NCI-H526 (cell line): ENCODE measurements around the gene SPECC1.
"Not testable (repeated sequence)": the region's sequence is repeated elsewhere in the genome, so short reads cannot be mapped to it uniquely, and the experiment has no call there.

Source experiments
- DNase-seq, 2 experiments: peaks; one replicate each; lab custom pipeline; 2025; lab: John Stamatoyannopoulos, UW

The SPECC1 gene

DNA sequence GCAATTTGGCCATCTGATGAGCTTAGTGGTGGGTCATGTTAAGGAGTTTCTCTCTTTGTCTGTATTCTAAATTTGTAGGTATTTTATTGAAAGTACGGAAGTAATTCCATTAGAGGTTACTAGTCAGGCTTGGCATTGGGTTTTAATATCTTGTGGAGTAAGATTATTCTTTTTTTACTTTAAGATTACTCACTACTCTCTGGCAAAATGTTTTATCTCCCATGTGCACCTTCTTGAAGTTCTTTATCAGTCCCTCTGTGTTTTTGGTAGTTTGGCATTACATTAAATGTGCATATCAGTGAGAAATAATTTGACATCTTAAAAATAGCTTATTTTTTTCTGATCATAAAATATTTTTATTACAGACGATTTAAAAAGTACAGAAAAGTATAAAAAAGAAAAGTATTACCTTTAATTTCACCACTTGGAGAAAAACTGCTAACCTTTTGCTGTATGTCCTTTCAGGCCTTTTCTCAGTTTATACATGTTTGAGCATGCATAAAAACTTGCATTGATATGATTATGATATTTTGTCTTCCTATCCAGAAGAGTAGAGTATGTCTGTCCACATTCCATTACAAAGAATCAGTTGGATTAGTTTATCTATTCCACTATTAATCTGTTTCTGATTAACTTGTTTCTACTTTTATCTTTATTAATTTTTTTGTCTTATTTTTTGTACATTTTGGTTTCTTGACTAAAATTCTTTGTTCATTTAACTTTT lies 198.3 kb downstream of the SPECC1 start:
- DNase-seq: no peak

DNA sequence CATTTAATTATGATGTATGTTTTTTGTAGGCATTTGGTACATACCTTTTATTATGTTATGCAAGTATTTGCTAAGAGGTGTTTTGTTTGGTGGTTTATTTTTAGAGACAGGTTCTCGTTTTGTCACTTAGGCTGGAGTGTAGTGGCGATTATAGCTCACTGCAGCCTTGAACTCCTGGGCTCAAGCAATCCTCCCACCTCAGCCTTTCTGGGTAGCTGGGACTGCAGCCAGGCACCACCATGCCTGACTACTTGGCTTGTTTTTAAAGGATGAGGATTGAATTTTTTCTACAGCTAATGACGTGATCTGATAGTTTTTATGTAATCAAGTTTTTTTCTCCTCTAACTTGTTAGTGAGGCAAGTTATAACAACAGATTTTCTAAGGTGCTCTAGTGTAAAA lies 199.6 kb downstream of the SPECC1 start:
- no peak for DNase-seq

DNA sequence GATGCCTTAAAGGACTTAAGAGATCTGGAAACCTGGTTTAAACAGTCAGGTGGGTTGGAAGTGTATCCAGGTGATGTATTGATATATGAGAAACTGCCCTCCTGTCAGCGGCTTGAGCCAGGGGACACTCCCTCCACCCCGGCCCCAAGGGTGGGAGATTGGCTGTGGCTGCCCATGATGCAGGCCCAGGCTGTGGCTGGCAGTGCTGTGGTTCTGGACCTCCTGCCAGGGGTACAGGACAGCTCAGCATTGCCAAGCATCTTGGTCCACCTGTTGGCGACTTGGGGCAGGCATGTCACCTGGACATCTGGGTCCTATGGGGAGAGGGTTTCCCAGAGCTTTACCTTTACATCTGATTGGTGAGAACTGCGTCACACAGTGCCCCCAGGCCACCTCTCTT lies 201.0 kb downstream of the SPECC1 start:
- DNase-seq: no peak

DNA sequence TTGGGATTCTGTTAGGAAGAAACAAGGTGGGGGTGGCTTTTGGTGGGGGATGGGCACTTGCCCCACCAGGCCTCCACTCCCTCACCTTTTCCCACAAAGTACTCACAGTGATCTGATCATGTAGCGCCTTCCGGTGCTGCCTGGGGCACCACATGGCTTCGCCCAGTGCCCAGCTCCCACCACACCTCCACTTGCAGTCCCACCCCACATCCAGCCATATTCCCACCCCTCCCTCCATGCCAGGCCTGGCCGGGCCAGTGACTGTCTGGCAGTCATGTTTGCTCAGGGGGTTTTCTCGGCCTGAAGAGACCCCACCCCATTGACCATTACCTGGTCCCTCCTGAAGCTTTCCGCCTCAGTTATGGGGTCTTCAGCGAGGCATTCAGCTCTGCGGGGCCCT lies 201.5 kb downstream of the SPECC1 start:
- DNase-seq: no peak

DNA sequence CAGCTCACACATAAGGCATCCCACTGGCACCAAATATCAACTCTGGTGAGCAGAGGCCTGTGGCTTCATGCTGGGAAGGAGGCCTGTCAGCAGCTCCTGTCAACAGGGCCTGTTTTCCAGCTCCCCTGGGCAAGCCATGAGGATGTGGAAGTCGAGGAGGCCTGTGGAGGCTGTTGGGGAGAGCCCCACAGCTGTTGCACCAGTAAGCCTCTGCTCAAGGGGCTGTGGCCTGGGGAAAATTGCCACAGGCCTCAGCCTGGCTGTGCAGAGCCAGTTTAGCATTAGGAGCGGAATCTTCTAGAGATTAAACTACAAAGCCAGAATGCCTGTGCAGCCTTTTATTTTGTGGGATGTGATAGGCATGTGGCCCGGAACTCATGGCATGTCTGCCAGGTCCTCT lies 202.1 kb downstream of the SPECC1 start:
- no peak for DNase-seq

DNA sequence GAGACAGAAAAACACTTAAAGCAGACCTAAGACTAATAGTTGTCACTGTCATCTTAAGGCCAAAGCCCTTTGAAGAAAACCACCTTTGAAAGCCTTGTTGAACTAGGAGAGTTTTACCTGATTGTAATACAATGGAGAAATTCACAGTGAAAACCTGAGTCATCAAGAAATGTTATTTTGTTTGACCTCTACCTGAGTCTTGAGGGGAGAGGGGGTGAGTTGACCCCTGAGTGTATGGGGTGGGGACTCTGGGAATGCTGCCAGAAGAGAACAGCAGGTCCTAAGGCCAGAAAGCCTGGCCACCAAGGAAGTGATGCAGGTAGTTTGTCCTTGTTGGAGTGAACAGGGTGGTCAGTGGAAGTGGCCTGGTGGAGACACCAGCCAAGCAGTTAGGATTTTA lies 204.3 kb downstream of the SPECC1 start:
- DNase-seq: no peak

DNA sequence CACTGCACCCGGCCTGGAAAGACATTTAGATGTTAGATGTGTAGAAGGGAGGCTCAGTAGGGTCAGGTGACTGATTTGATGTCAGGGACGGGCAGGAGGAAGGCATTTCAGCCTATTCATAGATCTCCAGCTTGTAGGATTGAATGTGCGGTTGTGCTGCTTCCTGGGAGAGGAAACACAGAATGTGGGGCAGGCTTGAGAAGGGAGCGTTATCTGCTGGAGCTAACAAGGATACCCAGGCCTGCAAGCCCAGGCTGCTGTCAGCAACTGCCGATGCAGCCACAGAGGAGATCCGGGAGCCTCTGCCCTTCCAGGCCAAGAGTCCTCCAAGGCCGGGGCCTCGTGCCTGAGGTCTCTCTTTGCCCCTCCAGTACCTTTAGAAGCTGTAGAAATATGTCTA lies 205.6 kb downstream of the SPECC1 start:
- DNase-seq: no peak

DNA sequence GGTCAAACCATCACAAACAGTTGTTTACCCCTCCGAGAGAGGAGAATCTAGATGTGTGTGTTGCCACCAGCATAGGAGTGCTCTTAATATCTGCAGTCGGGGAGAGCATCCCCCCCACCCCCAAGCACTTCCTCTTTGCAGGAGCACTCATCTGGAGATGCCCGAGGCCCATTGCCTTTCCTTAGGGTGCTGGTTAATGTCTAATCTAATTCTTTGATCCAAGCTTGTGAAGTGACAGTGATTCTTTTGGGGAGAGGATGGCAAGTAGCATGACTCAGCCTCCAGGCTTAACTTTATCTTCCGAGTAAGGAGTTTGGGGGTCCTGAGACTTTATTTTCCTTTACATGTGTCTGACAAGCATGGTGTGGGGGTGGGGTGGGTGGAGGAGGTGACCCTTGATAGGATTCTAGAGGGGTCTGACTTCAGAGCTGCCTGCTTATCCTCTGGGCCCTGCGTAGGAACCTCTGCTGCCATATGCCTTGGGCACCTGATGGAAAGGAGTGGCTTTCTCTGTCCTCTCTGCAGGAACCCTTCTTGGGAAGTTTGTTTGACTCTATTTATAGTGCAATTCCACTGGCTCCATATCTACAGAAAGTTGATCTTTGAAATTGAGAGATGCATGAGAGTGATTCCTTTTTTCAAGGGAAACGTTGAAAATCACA lies 207.1 kb downstream of the SPECC1 start:
- no peak for DNase-seq

DNA sequence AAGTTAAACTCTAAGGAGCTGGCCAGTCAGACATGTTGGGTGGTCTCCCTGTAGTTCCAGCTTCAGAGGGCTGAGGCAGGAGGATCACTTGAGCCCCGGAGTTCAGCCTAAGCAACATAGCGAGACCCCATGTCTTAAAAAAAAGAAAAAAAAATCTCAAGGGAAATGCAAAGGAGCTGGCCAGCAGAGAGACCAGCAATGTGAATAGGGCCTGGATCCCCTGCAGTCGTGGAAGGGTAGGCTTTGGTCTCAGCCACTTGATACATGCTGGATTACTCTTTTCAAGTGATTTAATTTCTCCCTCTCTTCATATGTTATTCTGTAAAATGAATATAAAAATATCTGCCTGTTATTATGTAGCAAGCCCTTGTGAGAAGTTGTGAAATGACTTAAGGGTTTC lies 207.7 kb downstream of the SPECC1 start:
- no peak for DNase-seq

DNA sequence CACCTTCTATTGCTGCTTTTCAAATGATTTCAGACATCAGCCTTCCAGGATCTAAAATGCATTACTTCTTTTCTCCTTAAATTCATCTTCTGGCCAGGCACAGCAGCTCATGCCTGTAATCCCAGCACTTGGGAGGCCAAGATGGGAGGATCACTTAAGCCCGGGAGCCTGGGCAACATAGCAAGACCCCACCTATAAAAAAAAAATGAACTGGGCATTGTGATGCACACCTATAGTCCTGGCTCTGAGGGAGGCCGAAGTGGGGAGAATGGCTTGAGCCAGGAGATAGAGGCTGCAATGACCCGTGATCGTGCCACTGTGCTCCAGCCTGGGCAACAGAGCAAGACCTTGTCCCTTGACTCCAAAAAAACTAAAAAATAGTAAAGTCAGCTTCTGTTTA lies 208.5 kb downstream of the SPECC1 start:
- no peak for DNase-seq

DNA sequence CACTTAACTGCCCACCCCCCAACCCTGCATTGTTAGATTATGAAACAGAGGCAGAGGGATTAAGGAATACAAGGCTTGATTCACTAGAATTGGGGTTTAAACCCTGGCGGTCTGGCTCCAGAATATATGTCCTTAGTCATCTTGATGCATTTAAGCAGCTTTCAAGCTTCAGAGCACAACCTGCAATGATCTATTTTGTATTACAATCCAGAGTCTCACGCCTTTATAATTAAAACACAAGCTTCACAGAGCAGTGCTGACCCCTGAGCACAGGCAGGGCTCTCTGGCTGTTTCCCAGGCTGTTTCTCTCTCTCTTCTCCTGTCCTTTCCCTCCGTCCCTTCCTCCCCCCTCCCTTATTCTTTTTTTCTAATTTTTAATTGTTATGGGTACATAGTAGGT lies 209.1 kb downstream of the SPECC1 start:
- no peak for DNase-seq

DNA sequence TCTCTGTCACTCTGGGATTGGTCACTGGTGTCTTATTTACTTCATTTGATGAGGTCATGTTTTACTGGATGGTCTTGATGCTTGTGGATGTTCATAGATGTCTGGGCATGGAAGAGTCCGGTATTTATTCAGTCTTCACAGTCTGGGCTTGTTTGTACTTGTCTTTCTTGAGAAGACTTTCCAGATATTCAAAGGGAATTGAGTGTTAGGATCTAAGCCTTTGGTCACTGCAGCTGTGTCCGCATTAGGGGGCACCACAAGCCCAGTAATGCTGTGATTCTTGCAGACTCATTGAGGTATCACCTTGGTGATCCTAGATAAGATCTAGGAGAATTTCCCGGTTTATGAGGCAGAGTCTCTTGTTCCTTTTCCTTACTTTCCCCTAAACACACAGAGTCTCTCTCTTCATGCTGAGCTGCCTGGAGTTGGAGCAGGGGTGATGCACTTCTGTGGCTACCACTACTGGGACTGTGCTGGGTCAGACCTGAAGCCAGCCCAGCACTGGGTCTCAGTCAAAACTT lies 214.7 kb downstream of the SPECC1 start:
- peak in 1 of 2 experiments; percentile 4 for DNase-seq

DNA sequence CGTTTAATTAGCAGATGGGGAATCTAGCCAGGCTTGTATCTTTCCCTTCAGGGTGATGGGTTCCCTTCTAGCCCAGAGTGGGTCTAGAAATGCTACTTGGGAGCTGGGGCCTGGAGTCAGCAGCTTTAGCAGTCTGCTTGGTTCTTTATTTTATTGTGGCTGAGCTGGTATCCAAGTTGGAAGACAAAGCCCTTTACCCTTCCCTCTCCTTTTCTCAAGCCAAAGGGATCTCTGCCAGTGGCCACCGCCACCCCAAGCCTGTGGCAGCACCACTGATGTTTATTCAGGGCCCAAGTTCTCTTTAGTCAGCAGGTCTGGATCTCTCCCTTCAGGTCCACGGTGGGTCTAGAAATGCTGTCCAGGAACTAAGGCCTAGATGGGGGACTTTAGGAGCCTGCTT lies 215.2 kb downstream of the SPECC1 start:
- DNase-seq: no peak

DNA sequence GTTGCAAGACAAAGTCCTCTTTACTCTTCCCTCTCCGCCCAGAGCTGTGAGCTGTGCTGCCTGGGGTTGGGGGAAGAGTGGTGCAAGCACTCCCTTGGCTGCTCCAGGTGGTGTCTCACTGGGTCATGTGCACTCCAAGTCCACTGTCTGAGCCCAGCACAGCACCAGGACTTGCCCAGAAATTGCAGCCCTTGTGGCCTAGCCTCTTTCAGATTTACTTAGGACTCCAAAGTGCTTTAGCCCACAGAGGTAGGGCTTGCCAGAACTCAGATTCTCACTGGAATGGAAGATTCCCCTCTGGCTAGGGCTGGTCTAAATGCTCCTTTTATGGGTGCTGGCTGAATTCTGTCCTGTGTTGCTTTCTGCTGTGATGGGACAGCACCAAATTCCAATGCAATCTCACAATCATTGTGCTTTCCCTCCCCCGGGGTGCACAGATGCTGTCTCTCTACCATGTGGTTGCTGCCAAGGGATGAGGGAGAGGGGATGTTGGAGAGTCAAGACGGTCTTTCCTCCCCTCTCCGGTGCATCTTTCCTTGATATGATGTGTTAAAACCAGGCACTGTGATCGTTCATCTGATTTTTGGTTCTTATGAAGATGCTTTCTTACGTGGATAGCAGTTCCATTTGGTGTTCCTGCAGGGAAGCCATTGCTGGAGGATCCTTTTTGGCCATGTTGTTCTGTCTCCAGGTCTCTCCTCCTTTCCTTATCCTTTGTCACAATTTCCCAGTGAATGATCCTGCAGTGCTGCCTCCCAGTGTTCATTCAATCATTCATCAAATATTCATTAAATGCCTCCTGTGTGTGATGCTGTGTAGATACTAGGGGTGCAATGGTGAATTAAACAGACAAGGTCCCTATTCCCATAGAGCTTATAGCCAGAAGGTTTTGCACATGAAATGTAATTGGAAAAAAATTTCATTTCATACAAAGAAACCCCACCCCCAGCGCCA lies 216.3 kb downstream of the SPECC1 start:
- DNase-seq: peak in 1 of 2 experiments; percentile 19

DNA sequence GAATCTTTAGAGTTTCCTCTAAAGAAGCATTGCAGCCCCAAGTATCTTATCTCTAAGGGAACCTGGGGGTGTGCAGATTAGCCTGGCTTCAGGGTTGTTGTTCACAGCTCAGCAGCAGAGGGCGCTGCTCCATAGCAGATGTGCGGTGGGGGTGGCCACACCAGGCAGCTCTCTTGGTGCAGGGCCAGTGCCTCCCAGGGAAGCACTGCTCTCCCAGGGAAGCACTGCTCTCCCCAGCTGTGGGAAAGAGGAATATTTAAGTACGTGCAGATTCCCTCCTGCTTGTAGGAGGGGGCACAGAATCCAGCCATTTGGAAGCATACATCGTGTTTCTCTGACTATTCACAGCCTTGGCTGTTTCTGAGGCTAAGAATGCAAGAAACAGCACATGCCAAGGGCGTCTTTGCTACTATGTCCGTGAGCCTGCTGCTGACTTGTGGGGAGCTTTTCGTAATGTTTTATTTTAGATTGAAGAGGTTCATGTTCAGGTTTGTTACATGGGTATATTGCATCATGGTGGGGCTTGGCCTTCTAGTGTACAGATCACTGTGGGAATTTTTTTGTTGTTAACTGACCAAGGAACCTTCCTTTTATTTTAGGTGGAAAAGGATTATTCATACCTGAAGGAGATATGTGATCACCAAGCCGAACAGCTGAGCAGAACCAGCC lies 217.8 kb downstream of the SPECC1 start:
- DNase-seq: peak; percentile 5 to 68

DNA sequence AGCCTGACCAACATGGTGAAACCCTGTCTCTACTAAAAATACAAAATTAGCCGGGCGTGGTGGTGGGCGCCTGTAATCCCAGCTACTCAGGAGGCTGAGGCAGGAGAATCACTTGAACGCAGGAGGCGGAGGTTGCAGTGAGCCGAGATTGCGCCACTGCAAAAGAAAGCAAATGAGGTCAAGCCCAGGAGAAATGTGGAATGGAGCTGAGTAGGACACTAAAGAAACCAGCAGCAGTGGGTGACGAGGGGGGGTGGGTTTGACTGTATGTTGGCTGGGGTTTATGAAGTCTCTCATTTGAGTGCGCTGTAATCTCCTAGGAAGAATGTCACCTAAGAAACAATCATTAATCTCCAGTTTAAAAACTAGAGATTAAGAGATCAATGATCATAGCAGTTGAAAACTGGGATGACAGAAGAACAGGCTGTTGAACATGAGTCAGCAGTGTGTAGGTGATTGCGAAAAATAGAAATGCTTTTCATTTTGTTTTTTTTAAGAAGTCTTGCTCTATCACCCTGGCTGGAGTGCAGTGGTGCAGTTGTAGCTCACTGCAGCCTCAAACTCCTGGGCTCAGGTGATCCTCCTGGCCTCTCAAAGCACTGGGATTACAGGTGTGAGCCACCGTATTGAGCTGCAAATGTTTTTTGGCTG lies 218.7 kb downstream of the SPECC1 start:
- not testable (repeated sequence) for DNase-seq

DNA sequence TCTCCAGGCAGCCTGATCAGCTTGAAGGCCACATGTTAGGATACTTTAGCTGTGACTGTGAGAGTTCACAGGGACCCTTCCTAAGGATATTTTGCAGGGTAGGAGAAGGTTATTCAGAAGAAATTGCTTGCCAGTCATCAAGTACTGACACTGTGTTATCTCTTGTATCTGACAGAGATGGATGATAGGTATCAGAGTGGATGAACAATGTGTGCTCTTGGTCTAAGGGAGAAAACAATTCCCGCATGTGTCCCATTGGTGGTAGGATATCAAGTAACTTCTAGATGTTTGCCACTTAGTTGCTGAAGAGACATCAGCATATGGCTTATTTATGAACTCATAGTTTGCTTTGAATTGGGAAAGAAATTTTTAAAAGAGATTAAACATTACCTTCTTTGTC lies 219.3 kb downstream of the SPECC1 start:
- DNase-seq: no peak

DNA sequence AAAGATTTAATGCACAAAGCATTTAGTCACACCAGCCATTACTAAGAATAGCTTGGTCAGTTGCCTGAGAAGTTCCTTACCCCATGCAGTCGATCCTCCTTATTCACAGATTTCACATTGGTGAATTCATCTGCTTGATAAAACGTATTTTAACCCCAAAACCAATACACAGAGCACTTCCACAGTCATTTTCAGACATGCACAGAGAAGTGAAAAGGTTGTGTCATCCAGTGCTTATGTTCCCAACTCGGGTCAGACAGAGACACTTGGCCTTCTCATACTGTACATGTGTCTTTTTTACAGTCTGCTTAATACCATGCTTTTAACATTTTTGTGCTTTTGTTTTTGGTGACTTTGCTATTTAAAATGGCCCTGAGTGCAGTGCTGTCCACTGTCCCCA lies 219.7 kb downstream of the SPECC1 start:
- DNase-seq: no peak

DNA sequence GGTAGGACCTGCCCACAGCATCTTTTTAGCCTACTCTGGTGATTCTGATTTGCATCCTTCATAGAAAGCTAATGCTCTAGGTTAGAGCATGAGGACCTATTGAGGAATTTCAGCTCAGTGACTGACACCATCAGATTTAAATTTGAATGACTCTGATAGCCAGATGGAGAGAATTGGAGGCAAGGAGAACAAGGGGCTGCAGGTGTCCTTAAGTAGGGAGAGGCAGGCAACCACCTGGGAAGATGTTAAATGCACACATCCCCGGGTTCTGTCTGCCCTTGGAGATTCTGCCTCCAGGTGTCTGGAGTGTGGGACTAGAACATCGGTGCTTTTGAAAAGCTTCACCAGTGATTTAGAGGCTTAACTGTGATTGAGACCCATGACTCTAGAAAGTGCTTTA lies 221.8 kb downstream of the SPECC1 start:
- no peak for DNase-seq

DNA sequence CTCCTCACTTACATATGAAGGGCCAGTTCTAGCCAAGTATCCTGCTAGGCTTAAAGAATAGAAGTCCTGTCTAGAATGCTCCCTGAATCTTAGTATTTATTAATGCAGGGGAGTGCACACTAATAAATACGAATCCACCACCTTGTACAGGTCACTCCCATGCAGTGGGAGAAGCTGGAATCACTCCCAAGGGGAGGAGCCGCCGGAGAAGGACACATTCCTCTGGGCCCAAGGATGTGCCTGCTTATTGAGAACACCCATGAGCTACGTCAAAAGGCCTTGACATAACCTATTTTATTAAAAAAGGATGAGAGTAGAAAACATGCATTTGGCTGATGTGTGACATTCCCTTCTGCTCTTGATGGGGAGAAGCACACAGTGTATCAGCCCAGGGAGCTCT lies 223.5 kb downstream of the SPECC1 start:
- DNase-seq: no peak

DNA sequence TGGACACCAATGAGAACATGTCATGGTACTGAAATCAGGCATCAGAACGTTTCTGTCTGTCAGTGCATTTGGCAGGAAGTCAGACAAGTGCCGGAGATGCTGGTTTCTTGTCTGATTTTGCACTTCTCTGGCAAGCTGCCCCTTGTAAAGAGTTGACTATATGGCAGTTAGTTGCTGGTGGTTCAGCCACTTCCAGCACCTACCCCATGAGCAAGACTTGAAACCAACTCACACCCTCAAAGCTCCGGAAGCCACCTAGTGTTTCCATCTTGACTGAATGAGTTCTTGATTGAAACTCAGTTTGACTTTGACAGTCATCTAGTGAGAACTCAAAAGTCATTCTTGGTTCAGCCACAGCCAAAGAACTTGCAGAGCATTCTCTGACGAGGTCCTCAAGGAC lies 225.1 kb downstream of the SPECC1 start:
- no peak for DNase-seq
